HG03066 (cell line): ENCODE measurements around the gene PDK2.

ENCODE experiments used
- ATAC-seq: cut with Tn5 transposase; IDR thresholded peaks from one replicate; pipeline ENCODE4 v1.9.1; 2021; ENCODE audit warnings: low read depth; ENCODE audit not compliant: unreplicated experiment

PDK2 gene

GRCh38 chr17:50098583-50098982 is 3.4 kb downstream of the PDK2 start:
- ATAC-seq: no peak

DNA sequence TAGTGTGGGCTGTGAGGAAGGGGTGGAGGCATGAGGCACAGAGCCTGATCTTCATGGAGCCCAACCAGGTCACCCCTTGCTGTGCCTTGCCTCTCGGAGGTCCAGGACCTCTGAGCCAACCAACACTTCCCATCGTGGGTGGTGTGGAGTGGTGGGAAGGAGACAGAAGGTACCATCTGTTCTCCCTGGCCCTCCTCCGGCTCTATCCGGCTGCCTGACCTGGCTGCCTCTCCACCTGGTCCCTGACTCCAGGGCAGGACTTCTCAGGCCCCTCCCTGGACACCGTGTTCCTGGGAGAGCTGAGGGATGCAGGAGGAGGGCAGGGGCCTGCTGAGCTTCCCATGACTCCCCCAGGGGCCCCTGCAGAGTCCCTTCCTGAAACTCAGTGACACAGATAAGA is 3.9 kb downstream of the PDK2 start:
- ATAC-seq: no peak

GRCh38 chr17:50100480-50100883 is 5.3 kb downstream of the PDK2 start:
- ATAC-seq: no peak

- ATAC-seq: no peak
Observed at GRCh38 chr17:50100921-50101345, 5.8 kb downstream of the PDK2 start.

DNA sequence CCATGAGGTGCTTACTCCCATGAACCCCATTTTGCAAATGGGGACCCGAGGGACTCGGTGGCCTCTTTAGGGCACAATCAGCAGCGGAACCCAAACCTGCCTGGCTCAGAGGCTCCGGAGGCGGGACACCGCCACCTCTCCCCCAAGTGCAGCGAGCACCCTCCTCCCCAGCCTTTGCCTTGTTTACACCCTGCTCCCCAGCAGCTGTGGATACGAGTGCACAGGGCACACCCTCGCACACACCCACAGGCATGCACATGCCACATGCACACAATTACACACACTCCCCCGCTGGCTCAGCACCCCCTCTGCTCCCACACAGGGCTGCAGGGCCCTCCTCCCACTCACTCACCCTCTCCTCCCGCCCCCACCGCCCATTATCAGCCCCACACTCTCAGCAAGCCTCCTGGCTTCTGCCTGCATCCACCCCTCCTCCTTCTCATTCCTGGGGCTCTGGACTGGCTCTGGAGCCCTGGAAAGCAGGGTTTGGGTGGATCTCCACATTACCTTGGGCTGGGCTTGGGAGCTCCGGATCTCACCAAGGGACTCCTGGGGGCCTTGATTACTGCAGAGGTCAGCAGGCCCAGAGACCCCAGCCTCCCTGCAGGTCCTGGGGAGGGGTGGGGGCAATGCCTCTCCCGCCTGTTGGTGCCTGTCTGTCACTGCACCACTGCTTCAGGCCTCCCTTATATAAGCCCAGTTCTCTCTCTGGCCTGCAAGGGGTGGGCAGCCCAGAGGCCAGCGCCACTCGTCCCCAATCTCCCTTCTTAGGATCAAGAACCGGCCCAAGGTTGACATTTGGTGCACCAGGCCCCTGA is 6.4 kb downstream of the PDK2 start:
- no peak for ATAC-seq

- ATAC-seq: no peak
Observed at GRCh38 chr17:50102164-50102991, 7.2 kb downstream of the PDK2 start.

DNA sequence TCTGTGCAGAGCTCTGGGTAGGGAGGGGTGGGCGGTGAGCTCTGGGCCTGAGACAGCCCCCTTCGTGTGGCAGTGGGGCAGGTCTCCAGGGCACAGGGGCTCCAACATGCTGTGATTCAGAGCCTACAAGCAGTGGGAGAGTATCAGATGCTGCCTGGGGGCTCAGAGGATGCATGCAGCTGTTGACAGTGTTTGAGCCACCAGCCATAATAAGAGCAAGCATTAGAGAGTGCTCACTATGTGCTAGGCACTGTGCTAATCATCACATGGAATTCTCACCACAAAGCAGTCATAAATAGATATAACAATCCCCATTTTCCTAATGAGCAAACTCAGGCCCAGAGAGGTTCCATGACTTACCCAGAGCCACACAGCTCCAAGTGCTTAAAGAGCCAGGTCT is 8.1 kb downstream of the PDK2 start:
- ATAC-seq: no peak

DNA sequence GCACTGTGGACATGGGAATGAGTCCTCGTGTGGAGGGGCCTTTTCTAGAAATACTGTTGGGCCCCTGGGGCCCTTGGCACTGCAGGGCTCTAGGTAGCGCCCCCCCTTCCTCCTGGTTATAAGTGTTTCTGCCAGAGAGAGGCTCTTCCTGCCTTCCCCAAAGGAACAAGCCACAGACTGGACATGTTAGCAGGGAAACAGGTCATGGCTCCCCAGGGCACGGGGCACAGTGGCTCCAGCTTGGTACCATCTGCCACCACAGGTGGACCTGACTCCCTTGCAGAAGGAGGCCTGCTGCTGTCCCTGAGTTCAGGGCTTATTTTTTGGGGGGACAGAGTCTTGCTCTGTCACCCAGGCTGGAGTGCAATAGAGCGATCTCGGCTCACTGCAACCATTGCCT is 8.8 kb downstream of the PDK2 start:
- no peak for ATAC-seq

DNA sequence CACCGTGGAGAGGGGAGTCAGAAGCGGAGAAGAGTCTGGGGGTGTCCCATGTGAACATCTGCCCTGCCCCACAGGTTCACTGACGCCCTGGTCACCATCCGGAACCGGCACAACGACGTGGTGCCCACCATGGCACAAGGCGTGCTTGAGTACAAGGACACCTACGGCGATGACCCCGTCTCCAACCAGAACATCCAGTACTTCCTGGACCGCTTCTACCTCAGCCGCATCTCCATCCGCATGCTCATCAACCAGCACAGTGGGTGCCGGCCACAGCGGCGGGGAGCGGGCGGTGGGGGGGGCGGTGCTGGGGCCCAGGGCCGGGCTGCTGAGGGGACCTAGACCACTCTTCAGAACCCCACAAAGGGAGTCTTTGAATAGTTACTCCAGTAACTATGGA is 10.7 kb downstream of the PDK2 start:
- no peak for ATAC-seq

- no peak for ATAC-seq
Observed at GRCh38 chr17:50106393-50107131, 11.4 kb downstream of the PDK2 start.

- no peak for ATAC-seq
Observed at GRCh38 chr17:50107790-50108414, 12.8 kb downstream of the PDK2 start.

DNA sequence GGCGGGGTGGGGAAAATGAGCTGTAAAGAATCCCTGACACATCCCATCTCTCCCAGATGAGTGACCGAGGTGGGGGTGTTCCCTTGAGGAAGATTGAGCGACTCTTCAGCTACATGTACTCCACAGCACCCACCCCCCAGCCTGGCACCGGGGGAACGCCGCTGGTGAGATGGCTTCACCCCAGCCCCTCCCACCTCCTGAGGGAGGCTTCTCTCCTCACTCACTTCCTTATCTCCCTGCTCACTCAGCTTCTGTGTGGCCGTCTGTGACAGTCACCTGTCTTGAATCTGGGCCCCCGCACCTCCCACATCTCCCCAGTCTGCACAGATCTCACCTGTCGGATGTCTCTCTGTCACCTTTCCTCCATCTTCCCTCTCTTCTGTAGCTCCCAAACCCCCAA is 13.4 kb downstream of the PDK2 start:
- ATAC-seq: no peak

DNA sequence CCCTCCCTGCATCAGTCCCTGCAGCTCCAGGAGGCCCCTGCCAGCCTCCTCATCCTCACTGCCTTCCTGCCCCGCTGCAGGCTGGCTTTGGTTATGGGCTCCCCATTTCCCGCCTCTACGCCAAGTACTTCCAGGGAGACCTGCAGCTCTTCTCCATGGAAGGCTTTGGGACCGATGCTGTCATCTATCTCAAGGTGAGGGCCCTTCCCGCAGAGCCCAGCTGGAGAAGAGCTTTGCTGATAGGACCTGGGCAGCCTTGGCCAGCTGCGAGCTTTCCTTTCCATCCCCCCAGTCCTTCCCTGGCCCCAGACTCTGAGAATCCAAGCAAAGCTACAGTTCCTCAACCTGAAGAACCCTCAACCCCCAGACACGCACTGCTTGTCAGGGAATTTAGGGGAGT is 14.1 kb downstream of the PDK2 start:
- ATAC-seq: no peak

- ATAC-seq: no peak
Observed at GRCh38 chr17:50109785-50110184, 14.6 kb downstream of the PDK2 start.

GRCh38 chr17:50110591-50111349 is 15.6 kb downstream of the PDK2 start:
- ATAC-seq: no peak

DNA sequence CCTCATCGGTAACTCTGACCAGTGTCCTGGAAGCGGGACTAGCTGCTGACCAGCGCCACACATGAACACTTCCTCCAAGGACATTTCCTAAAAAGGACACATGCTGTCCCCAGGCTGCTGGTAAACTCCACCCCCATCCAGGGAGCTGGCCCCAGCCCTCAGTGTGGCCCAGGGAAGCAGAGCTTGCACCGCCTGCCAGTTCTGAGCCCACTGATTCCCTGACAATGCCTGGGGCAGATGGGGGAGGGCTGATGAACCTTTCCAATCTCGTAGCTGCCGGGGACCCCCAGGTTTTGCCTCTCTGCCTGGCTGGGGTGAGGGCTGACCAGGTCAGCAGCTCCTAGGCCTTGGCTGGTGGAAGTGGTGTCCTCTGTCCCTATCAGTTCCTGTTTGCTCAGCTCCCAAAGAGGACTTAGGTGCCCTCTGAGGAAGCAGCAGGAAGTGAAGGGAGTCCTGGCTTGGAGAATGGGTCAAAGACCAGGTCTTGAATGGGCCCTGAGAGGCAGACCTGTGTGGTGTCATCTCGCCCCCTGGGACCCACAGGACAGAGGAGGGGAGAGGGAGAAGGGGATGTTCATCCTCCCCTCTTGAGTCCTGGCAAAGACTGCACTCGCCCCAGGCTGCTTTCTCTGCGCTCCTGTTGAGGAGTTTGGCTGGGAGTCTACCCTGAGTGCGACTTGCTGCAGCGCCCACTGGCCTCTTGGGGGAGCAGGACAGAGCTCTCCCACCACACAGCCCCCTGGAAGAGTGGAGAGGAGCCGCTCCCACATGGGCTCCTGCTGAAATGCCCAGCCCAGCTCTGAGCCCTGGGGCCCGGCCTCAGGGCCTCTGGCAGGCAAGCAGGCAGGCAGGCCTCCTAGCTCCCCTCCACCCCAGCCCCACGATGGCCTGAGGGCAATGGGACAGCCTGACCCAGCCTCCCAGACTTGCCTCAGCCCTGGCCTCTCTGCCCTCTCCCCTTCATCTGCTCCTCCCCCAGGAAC is 16.8 kb downstream of the PDK2 start:
- ATAC-seq: no peak

DNA sequence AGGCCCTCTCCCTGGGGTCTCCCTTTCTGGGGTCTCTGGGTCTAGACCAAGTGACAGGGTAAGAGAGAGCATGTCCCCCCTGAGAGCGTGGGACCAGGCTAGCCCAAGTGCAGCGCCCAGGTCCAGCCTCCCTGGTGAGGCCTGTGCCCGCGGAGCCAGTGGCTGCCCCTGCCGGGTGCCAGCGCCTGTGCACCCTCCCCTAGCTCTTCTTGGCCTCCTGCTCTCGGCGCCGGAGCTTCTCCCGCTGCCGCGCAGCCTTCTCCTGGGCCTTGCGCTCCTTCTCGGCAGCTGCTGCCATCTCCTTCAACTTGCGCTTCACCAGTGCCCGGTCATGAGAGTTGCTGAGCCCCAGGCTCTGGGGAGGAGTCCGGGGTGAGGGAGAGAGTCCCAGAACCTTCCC is 17.5 kb downstream of the PDK2 start:
- ATAC-seq: no peak

DNA sequence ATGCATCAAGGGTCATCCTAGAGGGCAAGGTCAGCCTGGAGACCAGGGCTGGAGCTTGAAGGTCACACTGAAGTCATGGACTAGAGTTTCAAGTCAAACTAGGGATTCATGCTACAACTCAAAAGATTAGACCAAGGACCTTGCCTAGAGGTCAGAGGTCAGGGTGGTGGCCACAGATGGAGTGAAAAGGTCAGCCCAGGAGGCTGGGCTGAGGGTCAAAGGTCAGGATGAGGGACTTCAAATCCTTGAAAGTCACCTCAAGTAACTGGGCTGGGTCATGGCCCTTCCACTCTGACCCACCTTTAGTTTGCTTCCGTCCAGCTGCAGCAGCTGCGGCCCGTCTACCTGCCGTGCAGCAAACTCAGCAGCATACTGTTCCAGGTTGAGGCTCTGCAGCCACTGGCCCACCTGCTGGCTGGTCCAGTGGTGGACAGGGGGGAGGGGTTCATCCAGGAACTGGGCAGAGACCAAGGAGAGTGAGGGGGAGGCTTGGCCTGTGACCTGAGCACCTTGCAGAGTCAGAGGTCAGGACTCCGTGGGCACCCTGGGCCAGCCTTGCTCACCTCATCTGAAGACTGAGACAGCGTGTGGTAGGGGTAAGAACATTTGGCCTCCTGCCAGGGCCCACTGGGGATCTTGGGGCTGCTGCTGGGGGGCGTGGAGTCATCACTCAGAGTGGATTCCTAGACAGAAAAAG is 18.6 kb downstream of the PDK2 start:
- ATAC-seq: no peak
